GM18870 (cell line): Measurements from ENCODE around the gene RCCD1.
A peak's percentile ranks its signal among the peaks of the same experiment; 100 is the strongest.
"Not testable (repeated sequence)": the region's sequence is repeated elsewhere in the genome, so short reads cannot be mapped to it uniquely, and the experiment has no call there.

Experiments used
- ATAC-seq: cut with Tn5 transposase; IDR thresholded peaks from one replicate; pipeline ENCODE4 v1.9.1; 2021; ENCODE audit warnings: moderate library complexity; ENCODE audit not compliant: unreplicated experiment

The RCCD1 gene

GRCh38 chr15:90954712-90955623 is at the start of gene RCCD1:
Gene RCCD1, plus strand, starts transcription at chr15:90954884. Its CDS starts 1,851 bp downstream, at chr15:90956735.
- peak; percentile 86 for ATAC-seq

- no peak for ATAC-seq
These were observed 49.1 kb upstream of the RCCD1 start for GRCh38 chr15:90905306-90906180.

- no peak for ATAC-seq
These were observed 48.4 kb upstream of the RCCD1 start for GRCh38 chr15:90906181-90906849.

- no peak for ATAC-seq
These were observed 47.5 kb upstream of the RCCD1 start for GRCh38 chr15:90907051-90907660.

- ATAC-seq = no peak
These were observed 46.7 kb upstream of the RCCD1 start for GRCh38 chr15:90907838-90908507.

- not testable (repeated sequence) for ATAC-seq
These were observed 45.2 kb upstream of the RCCD1 start for GRCh38 chr15:90909449-90909848.

- ATAC-seq = no peak
These were observed 44.7 kb upstream of the RCCD1 start for GRCh38 chr15:90909976-90910375.

- no peak for ATAC-seq
These were observed 44.0 kb upstream of the RCCD1 start for GRCh38 chr15:90910441-90911301.

GRCh38 chr15:90911302-90911623 is 43.4 kb upstream of the RCCD1 start:
- no peak for ATAC-seq

GRCh38 chr15:90911906-90912769 is 42.5 kb upstream of the RCCD1 start:
- no peak for ATAC-seq

GRCh38 chr15:90912770-90913075 is 42.0 kb upstream of the RCCD1 start:
- no peak for ATAC-seq

GRCh38 chr15:90913398-90913944 is 41.2 kb upstream of the RCCD1 start:
- ATAC-seq = no peak

GRCh38 chr15:90914305-90915080 is 40.2 kb upstream of the RCCD1 start:
- ATAC-seq = no peak

- no peak for ATAC-seq
These were observed 39.4 kb upstream of the RCCD1 start for GRCh38 chr15:90915216-90915807.

GRCh38 chr15:90915808-90916440 is 38.8 kb upstream of the RCCD1 start:
- ATAC-seq = no peak

- no peak for ATAC-seq
These were observed 38.2 kb upstream of the RCCD1 start for GRCh38 chr15:90916461-90916860.

GRCh38 chr15:90917569-90917968 is 37.1 kb upstream of the RCCD1 start:
- ATAC-seq = no peak
